ENCODE measurements around the gene KLHL21.

The KLHL21 gene

DNA sequence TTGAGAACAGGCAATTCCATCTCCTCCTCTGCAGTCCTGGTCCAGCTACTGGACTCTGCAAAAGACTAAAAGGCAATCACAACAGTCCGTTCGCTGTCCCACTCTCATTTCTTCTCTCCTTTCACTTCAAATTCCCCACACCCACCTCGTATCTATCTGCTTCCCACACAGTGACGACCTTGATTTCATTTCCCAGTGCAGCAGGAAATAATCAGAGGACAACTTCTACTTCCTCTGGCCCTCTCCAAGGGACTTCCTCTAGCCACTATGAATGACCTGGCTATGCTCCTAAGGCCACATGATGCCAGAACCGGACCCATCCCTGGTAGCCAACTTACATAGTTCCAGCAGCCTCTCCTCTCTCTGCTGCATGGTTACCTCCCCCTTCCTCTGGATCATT lies 56.3 kb downstream of the KLHL21 start:
- no peak for DNase-seq

DNA sequence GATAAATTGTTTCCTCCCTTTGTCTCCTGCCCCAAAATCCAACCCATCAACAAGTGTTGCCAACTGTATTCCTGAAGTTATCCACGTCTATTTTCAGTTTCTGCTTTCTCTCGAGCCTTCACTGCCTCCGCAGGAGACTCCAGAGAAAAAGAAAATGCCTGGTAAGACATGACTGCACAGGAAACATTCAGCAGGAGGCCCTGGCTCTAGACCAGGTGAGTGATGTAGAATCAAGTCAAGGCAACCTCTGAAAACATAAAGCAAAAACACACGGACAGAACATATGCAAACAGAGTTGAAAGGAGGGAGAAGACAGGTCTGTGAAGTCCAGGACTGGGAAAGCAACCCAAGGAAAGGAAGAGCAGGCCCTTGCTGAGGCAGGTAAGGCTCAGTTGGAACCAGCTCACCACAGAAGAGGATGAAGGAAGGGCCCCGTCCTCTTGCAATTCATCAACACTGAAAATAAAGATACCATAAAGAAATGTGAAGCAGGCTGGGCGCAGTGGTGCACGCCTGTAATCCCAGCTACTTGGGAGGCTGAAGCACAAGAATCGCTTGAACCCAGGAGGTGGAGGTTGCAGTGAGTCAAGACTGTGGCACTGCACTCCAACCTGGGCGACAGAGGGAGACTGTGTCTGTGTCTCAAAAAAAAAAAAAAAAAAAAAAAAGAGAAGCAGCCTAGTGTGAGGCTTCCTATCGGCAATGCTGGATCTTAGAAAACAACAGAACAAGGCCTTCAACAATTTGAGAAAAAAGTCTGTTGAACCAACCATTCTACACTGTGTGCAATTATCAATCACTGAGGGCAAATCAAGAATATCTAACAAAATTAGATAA lies 57.2 kb downstream of the KLHL21 start:
- no peak for DNase-seq

DNA sequence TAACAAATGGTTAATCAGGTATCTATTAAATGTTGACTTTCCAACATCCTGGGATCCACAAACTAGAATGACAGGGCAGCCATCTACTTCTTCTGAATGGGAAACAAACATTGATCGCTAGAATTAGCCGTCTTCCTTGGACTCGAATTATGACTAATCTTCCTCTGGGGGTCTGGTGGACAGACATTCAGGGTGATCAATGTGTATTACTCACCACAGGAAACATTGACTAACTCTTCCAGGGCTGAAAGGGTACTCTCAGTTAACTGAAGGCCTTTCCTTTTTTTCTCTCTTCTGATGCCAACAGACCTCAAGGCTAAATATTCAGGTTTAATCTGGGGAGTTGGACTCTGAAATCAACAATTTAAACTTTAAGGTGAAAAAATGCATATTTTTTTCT lies 57.8 kb downstream of the KLHL21 start:
- no peak for DNase-seq
